ENCODE data around the gene TLR5. TPM values are rescaled to one million over a fixed set of nuclear protein-coding genes. Genes with fewer than 3 reads are reported as not detected.

The TLR5 gene
- total RNA-seq, 1 donor from 2014 or later = 0.12 TPM

DNA sequence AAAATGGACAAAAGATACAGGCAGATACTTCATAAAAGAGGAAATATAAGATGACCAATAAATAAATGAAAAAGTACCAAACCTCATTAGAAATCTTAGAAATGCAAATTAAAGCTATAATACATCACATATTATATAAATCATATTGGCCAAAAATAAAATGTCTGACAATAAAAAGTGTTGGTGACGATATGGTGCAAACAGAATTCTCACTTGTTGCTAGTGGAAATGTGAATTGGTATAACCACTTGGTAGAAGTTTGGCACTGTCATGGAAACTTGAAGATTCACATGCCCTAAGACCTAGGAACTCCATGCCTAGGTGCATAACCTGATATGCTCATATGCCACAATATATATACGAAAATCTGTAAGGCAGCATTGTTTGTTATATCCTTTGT is 4.4 kb upstream of the TLR5 start:
- no peak overlapping the region for H3K4me3 ChIP-seq (ENCODE audit: low read depth, low read length)
- TF ChIP-seq, protein P1, sequence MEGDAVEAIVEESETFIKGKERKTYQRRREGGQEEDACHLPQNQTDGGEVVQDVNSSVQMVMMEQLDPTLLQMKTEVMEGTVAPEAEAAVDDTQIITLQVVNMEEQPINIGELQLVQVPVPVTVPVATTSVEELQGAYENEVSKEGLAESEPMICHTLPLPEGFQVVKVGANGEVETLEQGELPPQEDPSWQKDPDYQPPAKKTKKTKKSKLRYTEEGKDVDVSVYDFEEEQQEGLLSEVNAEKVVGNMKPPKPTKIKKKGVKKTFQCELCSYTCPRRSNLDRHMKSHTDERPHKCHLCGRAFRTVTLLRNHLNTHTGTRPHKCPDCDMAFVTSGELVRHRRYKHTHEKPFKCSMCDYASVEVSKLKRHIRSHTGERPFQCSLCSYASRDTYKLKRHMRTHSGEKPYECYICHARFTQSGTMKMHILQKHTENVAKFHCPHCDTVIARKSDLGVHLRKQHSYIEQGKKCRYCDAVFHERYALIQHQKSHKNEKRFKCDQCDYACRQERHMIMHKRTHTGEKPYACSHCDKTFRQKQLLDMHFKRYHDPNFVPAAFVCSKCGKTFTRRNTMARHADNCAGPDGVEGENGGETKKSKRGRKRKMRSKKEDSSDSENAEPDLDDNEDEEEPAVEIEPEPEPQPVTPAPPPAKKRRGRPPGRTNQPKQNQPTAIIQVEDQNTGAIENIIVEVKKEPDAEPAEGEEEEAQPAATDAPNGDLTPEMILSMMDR (conservative IDR thresholded peaks at IDR 0.05; ENCODE audit: low read depth, low read length) = no peak
- no peak for DNase-seq (ENCODE audit: low read depth)

DNA sequence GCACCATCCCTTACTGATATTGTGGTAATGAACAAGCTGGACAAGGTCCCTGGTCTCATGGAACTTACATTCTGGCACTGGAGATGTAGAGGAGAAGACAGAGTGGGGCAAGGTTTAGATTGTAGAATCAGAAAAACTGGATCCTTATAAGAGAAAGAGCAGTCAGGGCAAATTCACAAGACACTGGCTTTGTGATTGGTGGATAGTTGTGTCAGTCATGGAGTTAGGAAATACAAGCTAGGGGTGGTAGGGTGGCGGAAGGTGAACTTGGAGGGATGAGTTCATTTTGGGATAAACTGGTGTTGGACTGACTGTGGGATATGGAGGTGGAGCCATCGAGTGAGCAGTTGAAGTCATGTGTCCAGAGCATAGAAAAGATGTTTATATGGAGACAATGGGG is 3.7 kb upstream of the TLR5 start:
- no peak for DNase-seq (ENCODE audit: low read depth)
- TF ChIP-seq, protein P1 (conservative IDR thresholded peaks at IDR 0.05; ENCODE audit: low read depth, low read length) = no peak
- H3K4me3 ChIP-seq (ENCODE audit: low read depth, low read length) = no peak overlapping the region

DNA sequence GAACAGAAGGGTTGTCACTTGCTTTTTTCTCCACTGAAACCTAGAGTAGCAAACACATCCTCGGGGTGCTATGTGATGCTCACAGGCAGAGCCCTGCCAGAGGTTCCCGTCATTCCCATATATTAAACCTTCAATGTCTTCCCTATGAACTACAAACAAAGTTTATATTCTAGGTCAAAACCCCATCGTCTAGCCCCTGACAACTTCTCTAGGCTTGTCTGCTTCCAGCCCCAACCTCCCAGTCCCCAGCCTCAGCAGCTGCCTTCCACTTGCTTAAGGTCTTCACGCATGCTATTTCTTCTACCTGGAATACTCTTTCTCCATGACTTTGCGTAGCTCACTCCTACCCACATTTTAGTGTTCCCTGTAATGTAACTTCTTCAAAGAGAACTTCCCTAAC is 1.9 kb upstream of the TLR5 start:
- TF ChIP-seq, protein P1 (conservative IDR thresholded peaks at IDR 0.05; ENCODE audit: low read depth, low read length) = no peak
- no peak overlapping the region for H3K4me3 ChIP-seq (ENCODE audit: low read depth, low read length)
- DNase-seq (ENCODE audit: low read depth) = no peak

DNA sequence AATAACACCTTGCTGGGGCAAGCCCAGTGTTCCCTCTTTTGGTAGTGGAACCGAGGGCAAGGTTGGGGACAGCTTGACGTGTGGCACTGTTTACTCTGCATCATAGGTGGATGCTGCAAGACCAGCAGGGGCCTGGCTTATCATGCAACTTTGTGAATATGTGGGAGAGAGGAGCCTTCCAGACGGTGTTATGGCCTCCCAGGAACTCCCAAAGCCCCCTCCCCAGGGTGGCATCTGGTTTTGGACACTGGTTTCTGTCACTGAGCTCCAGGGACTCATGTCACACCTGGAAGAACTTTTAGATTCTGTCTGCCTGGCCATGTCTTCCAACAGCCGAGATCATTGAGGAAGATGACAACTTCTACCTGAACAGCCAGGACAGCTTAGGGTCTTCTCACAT is 1.4 kb upstream of the TLR5 start:
- no peak for DNase-seq (ENCODE audit: low read depth)
- no peak overlapping the region for H3K4me3 ChIP-seq (ENCODE audit: low read depth, low read length)
- TF ChIP-seq, protein P1 (conservative IDR thresholded peaks at IDR 0.05; ENCODE audit: low read depth, low read length) = no peak

DNA sequence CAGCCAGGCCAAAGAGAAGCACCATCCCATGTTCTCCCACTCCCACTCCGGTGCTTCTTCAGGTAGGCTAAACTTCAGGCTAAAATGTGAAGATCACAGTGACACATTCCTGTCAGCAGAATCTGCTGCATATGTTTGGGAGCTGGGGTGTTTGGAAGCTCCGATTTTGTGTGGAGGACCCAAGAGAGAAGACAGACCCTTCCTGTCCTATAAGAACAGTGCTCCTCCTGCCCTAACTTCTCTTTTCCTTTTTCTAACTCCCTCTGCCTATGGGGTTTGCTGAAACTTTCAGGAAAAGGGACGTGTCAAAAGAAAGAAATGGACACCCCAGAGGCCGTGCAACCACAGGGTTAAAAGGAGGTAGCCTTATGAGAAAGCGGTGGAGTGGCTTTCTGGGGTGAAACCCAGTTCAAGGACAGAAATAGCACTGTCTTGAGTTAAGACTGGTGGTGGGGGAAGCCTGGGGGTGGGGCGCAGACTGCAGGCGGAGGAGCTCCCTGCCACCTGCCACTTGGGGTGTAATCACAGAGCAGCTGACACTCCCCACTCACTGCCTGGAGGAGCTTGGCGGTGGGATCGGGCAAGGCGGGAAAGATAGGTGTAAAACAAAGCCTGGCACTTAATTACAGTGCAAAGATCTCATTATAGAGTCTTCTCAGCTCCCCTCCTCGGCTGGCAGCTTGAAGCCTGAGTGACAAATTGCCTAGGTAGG is 645 bp upstream of the TLR5 start:
- TF ChIP-seq, protein P1 (conservative IDR thresholded peaks at IDR 0.05; ENCODE audit: low read depth, low read length) = no peak
- no peak for DNase-seq (ENCODE audit: low read depth)
- peak overlapping the region; percentile 70 for H3K4me3 ChIP-seq (ENCODE audit: low read depth, low read length)

DNA sequence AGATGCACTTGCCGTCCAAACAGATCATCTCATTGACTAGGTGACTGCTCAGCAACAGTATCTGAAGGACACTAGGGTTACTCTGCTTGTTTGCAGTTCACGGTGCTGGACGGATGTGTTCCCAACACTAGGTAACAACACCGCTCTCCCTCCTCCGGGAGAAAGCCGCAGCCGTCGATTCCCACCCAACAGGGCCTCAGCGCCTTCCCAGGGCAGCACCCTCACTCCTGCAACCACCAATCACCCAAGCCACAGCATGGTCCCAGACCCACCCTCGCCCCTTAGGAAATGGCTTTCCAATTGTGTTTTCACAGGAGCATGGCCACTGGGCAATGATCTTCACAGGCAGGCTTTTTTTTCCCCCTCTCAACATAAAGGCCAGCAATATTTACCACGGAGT is 779 bp downstream of the TLR5 start:
- H3K4me3 ChIP-seq (ENCODE audit: low read depth, low read length) = peak overlapping the region; percentile 70
- DNase-seq (ENCODE audit: low read depth) = no peak

More for the DNA sequence above, 779 bp downstream of the TLR5 start:
- TF ChIP-seq, protein P1 (conservative IDR thresholded peaks at IDR 0.05; ENCODE audit: low read depth, low read length) = no peak
